ENCODE measurements around the gene GABRG3.

Gene GABRG3

DNA sequence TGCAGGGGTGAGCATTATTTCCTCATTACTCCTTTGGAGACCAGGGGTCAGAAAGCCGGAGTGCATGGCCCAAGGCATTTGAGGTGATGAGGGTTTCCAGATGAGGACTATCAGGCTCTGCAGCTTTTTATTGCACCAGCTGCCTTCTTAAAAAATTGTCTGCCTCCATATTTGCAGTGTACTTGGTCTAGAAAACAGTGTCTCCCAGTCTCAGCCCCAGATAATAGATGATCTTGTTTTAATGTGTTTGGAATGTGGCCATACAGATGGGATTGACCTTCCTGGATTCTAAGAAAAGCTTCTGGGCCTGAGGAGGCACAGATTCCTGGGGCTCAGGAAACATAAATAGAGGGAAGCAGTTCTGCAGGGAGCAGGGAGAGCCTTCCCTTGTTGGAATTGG is 123.3 kb downstream of the GABRG3 start:
- H3K4me1 ChIP-seq (ENCODE audit: control insufficient read depth, insufficient read depth, low read length): no peaks in the 10 kb centered on the region
- no peaks in the 10 kb centered on the region for H3K36me3 ChIP-seq (ENCODE audit: control insufficient read depth in 2 of 2, insufficient read depth in 1 of 2, low read length in 2 of 2)
- no peak overlapping the region for H3K27ac ChIP-seq (ENCODE audit: extremely low read depth, low read depth, low read length)
- no peaks in the 10 kb centered on the region for H3K9me3 ChIP-seq (ENCODE audit: control insufficient read depth, insufficient read depth, low read depth, low read length)
- H3K4me3 ChIP-seq (ENCODE audit: low read depth, low read length): no peak overlapping the region
- ChIA-PET POLR2A (no interaction called here), CTCF (interaction anchor here (2.1 kb wide), 1 partner anchor 35 kb away, joined by 4 read pairs; no protein-coding TSS in a partner anchor)
- TF ChIP-seq ZNF626 (tag by site-specific recombination; IDR thresholded peaks at IDR 0.05) (no peak), ZBTB1 (tag by site-specific recombination; IDR thresholded peaks at IDR 0.05) (no peak), ZNF266 (tag by site-specific recombination; IDR thresholded peaks at IDR 0.05; ENCODE audit: low read depth) (no peak), ZNF704 (tag by site-specific recombination; IDR thresholded peaks at IDR 0.05) (no peak), ZNF132 (tag by site-specific recombination; IDR thresholded peaks at IDR 0.05; ENCODE audit: borderline replicate concordance) (no peak), ZNF549 (tag by site-specific recombination; IDR thresholded peaks at IDR 0.05) (no peak), INSM2 (tag by site-specific recombination; IDR thresholded peaks at IDR 0.05) (no peak), ZNF341 (tag by site-specific recombination; IDR thresholded peaks at IDR 0.05; ENCODE audit: low read depth) (no peak)
- TF ChIP-seq, protein P1, sequence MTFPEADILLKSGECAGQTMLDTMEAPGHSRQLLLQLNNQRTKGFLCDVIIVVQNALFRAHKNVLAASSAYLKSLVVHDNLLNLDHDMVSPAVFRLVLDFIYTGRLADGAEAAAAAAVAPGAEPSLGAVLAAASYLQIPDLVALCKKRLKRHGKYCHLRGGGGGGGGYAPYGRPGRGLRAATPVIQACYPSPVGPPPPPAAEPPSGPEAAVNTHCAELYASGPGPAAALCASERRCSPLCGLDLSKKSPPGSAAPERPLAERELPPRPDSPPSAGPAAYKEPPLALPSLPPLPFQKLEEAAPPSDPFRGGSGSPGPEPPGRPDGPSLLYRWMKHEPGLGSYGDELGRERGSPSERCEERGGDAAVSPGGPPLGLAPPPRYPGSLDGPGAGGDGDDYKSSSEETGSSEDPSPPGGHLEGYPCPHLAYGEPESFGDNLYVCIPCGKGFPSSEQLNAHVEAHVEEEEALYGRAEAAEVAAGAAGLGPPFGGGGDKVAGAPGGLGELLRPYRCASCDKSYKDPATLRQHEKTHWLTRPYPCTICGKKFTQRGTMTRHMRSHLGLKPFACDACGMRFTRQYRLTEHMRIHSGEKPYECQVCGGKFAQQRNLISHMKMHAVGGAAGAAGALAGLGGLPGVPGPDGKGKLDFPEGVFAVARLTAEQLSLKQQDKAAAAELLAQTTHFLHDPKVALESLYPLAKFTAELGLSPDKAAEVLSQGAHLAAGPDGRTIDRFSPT (tag by site-specific recombination; IDR thresholded peaks at IDR 0.05): no peak
- TF ChIP-seq, protein P2, sequence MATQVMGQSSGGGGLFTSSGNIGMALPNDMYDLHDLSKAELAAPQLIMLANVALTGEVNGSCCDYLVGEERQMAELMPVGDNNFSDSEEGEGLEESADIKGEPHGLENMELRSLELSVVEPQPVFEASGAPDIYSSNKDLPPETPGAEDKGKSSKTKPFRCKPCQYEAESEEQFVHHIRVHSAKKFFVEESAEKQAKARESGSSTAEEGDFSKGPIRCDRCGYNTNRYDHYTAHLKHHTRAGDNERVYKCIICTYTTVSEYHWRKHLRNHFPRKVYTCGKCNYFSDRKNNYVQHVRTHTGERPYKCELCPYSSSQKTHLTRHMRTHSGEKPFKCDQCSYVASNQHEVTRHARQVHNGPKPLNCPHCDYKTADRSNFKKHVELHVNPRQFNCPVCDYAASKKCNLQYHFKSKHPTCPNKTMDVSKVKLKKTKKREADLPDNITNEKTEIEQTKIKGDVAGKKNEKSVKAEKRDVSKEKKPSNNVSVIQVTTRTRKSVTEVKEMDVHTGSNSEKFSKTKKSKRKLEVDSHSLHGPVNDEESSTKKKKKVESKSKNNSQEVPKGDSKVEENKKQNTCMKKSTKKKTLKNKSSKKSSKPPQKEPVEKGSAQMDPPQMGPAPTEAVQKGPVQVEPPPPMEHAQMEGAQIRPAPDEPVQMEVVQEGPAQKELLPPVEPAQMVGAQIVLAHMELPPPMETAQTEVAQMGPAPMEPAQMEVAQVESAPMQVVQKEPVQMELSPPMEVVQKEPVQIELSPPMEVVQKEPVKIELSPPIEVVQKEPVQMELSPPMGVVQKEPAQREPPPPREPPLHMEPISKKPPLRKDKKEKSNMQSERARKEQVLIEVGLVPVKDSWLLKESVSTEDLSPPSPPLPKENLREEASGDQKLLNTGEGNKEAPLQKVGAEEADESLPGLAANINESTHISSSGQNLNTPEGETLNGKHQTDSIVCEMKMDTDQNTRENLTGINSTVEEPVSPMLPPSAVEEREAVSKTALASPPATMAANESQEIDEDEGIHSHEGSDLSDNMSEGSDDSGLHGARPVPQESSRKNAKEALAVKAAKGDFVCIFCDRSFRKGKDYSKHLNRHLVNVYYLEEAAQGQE (tag by site-specific recombination; IDR thresholded peaks at IDR 0.05): no peak
- TF ChIP-seq, protein P3, sequence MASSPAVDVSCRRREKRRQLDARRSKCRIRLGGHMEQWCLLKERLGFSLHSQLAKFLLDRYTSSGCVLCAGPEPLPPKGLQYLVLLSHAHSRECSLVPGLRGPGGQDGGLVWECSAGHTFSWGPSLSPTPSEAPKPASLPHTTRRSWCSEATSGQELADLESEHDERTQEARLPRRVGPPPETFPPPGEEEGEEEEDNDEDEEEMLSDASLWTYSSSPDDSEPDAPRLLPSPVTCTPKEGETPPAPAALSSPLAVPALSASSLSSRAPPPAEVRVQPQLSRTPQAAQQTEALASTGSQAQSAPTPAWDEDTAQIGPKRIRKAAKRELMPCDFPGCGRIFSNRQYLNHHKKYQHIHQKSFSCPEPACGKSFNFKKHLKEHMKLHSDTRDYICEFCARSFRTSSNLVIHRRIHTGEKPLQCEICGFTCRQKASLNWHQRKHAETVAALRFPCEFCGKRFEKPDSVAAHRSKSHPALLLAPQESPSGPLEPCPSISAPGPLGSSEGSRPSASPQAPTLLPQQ (tag by site-specific recombination; IDR thresholded peaks at IDR 0.05): no peak

DNA sequence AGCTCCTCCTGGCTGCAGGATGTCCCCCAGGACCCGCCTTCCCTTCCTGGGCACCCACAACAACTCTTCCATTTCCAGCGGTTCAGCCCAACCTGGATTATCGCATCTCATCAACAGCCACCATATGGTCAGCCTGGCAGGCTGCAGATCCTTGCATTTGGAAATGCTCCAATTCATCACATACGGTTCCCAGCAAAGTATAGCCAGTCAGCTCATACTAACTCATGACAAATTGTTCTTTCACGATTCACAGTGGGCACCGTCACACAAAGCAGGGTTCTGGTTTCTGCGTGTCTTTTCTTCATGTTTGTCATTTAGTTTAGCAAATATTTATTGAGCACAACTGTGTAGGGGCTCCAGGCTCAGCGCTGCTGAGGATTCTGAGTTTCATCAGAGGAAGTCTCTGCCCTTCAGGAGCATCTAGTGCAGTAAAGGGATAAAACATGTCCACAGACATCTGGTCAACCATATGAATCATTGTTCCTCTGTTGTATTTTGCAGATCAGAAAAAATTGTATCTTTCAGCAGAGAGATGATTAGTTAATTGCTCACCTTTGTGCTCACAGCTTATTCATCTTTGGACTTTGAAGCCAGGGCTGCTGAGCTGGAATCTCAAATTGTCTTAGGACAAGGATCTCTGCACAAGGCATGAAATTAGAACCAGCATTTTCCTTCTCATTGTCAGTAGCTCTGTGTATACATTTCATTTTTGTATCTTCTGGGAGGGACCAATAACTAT is 125.1 kb downstream of the GABRG3 start:
- Histone ChIP-seq H3K9me3 (ENCODE audit: control insufficient read depth, insufficient read depth, low read depth, low read length) (no peaks in the 10 kb centered on the region), H3K4me3 (ENCODE audit: low read depth, low read length) (no peak overlapping the region), H3K4me1 (ENCODE audit: control insufficient read depth, insufficient read depth, low read length) (no peaks in the 10 kb centered on the region), H3K27ac (ENCODE audit: extremely low read depth, low read depth, low read length) (no peak overlapping the region), H3K36me3 (ENCODE audit: control insufficient read depth in 2 of 2, insufficient read depth in 1 of 2, low read length in 2 of 2) (no peaks in the 10 kb centered on the region)
- POLR2A ChIA-PET: no interaction called here
- CTCF ChIA-PET: no interaction called here
- TF ChIP-seq ZNF138 (tag by site-specific recombination; IDR thresholded peaks at IDR 0.05; ENCODE audit: borderline replicate concordance) (no peak), ZNF211 (tag by site-specific recombination; IDR thresholded peaks at IDR 0.05; ENCODE audit: low read depth) (no peak), ZNF664 (tag by site-specific recombination; IDR thresholded peaks at IDR 0.05) (no peak), ZNF169 (tag by site-specific recombination; IDR thresholded peaks at IDR 0.05) (no peak), ZBTB48 (tag by site-specific recombination; IDR thresholded peaks at IDR 0.05) (no peak)
